ENCODE results near the gene GPX5.

- TF ChIP-seq POLR2A (IDR thresholded peaks at IDR 0.05; ENCODE audit: low read depth) (no peak), CTCF (IDR thresholded peaks at IDR 0.05) (no peak), POLR2AphosphoS5 (IDR thresholded peaks at IDR 0.05) (no peak)
Measured at GRCh38 chr6:28511628-28512300, 13.9 kb upstream of the GPX5 start.

Measured in esophagus muscularis mucosa (tissue), 3 donors.